Transverse colon (tissue), 4 donors: ENCODE results near the gene POLD2. TPM values are rescaled to one million over a fixed set of nuclear protein-coding genes. Genes with fewer than 3 reads are reported as not detected.

Experiments used
- DNase-seq: peaks from one replicate; pipeline ENCODE4 v3.0.0-alpha.2; 2019
- H3K27ac ChIP-seq, 4 donors: fragments of 200-600 bp; sonication (generic); 2 replicates each; pipeline ENCODE4 v1.5.1; 2016 to 2018; ENCODE audit warnings: inconsistent platforms in 4 of 4
- H3K27me3 ChIP-seq: fragments of 200-600 bp; sonication (generic); 2 replicates; pipeline ENCODE4 v1.5.1; 2017; ENCODE audit warnings: inconsistent platforms
- H3K36me3 ChIP-seq, 4 donors: fragments of 200-600 bp; sonication (generic); 2 replicates each; pipeline ENCODE4 v1.5.1; 2017 to 2019; ENCODE audit warnings: inconsistent platforms in 4 of 4
- H3K4me1 ChIP-seq, 4 donors: fragments of 200-600 bp; sonication (generic); 2 replicates each; pipeline ENCODE4 v1.5.1; 2017 to 2020; ENCODE audit warnings: inconsistent platforms in 4 of 4
- H3K4me3 ChIP-seq, 4 donors: fragments of 200-600 bp; sonication (generic); 1 replicate in 1 of 4; 2 replicates in 3 of 4; pipeline versions ENCODE4 v1.5.1 to v1.6.1; 2017 to 2019; ENCODE audit warnings: inconsistent platforms in 4 of 4
- H3K9me3 ChIP-seq, 2 donors: fragments of 200-600 bp; sonication (generic); 2 replicates each; pipeline ENCODE4 v1.5.1; 2017 to 2019; ENCODE audit warnings: inconsistent platforms in 2 of 2
- EP300 ChIP-seq: sonication (generic); formaldehyde crosslinking; IDR thresholded peaks from one replicate; pipeline ENCODE4 v1.6.1; 2017; ENCODE audit warnings: antibody characterized with exemption, low read depth
- POLR2A ChIP-seq: fragments of 450-650 bp; IDR thresholded peaks from one replicate; pipeline ENCODE4 v1.6.1; 2016; ENCODE audit warnings: antibody characterized with exemption, mild to moderate bottlenecking, moderate library complexity
- POLR2AphosphoS5 ChIP-seq, 3 donors: sonication (generic); formaldehyde crosslinking; IDR thresholded peaks; one replicate each; pipeline ENCODE4 v1.6.1; 2016; ENCODE audit warnings: antibody characterized with exemption in 3 of 3
- whole genome bisulfite sequencing, 2 donors: methylation state at CpG; one replicate each; pipeline ENCODE4 v1.1.5; 2018; ENCODE audit warnings: low coverage in 1 of 2; 5-methylcytosine and 5-hydroxymethylcytosine counted together
- in situ Hi-C, 4 donors: fragments of 200-750 bp; cut with MboI; loops; one replicate each; pipeline versions ENCODE4 v1.15.0 to v1.15.1; 2017; ENCODE audit warnings: low sequenced_read_pairs in 3 of 4, low pct_ligation_motif_present in 1 of 4, low pct_unique_long_range_greater_than_20kb in 1 of 4
- intact Hi-C: fragments of 100-400 bp; cut with DNase I; formaldehyde crosslinking; loops from one replicate; pipeline ENCODE4 v1.15.1; 2023; ENCODE audit warnings: low total_unique reads
- total RNA-seq, 4 donors: library from RNA; depleted of rRNA; stranded (reverse); fragments of >200 nt; gene quantifications; one replicate each; pipeline ENCODE4 v1.1.0, GENCODE V29; 2016
- TF ChIP-seq, protein P1 (sequence below), 5 experiments: fragments of 200-600 bp in 3 of 5; fragments of 450-650 bp in 2 of 5; sonication (generic) in 3 of 5; IDR thresholded peaks; 1 replicate in 2 of 5; 2 replicates in 3 of 5; pipeline ENCODE4 v1.5.1; 2016 to 2017; ENCODE audit warnings: antibody characterized with exemption in 5 of 5, inconsistent platforms in 3 of 5, mild to moderate bottlenecking in 2 of 5, moderate library complexity in 1 of 5

POLD2 gene
- total RNA-seq, 4 donors from 2014 or later, result 20.1 to 32.7 (median 22.7) TPM

- Histone ChIP-seq H3K9me3 (no peaks in the 10 kb centered on the region), H3K36me3 (peaks cover 0 to 22% (median 0%) of the 10 kb centered on the region in 4 donors), H3K4me3 (no peak overlapping the region), H3K27ac (no peak overlapping the region), H3K4me1 (peaks cover 0 to 22% (median 18%) of the 10 kb centered on the region in 4 donors), H3K27me3 (no peaks in the 10 kb centered on the region)
- in situ Hi-C loops (no loop called here), intact Hi-C loops (no loop called here)
- WGBS, 2 donors, result 88 to 100% methylated on average over 1 to 8 of the region's 8 CpGs
- TF ChIP-seq EP300, result no peak
- TF ChIP-seq, protein P1, sequence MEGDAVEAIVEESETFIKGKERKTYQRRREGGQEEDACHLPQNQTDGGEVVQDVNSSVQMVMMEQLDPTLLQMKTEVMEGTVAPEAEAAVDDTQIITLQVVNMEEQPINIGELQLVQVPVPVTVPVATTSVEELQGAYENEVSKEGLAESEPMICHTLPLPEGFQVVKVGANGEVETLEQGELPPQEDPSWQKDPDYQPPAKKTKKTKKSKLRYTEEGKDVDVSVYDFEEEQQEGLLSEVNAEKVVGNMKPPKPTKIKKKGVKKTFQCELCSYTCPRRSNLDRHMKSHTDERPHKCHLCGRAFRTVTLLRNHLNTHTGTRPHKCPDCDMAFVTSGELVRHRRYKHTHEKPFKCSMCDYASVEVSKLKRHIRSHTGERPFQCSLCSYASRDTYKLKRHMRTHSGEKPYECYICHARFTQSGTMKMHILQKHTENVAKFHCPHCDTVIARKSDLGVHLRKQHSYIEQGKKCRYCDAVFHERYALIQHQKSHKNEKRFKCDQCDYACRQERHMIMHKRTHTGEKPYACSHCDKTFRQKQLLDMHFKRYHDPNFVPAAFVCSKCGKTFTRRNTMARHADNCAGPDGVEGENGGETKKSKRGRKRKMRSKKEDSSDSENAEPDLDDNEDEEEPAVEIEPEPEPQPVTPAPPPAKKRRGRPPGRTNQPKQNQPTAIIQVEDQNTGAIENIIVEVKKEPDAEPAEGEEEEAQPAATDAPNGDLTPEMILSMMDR (IDR thresholded peaks at IDR 0.05), result no peak
- TF ChIP-seq POLR2A, result no peak
- no peak for TF ChIP-seq POLR2AphosphoS5 (IDR thresholded peaks at IDR 0.05)
- no peak for DNase-seq
Measured at GRCh38 chr7:44078521-44078920, 44.8 kb downstream of the POLD2 start.

DNA sequence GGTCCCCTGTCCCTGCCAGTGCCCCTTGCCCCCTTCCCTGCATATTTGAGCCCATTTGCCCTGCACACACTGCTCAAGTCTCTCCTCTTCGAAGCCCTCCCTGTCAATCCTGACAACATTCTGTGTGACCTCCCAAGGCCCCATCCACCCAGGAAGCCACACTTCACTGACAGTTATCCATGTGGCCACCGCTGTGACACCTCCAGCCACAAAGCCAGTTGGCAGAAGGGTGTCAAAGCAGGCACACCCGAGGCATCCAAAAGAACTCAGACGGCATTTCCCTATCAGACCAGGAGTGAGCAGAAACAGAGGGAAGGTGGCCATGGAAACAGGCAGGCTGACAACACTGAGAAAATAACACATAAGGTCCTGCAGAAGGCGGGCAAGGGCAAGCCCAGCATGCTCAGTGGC lies 45.7 kb downstream of the POLD2 start:
- 86 to 100% methylated on average over 1 to 5 of the region's 5 CpGs for WGBS, 2 donors
- no peaks in the 10 kb centered on the region for H3K9me3 ChIP-seq
- H3K4me1 ChIP-seq, result peaks cover 6 to 30% (median 27%) of the 10 kb centered on the region in 4 donors
- H3K27me3 ChIP-seq, result no peaks in the 10 kb centered on the region
- DNase-seq, result no peak
- TF ChIP-seq POLR2AphosphoS5 (IDR thresholded peaks at IDR 0.05), result no peak
- TF ChIP-seq POLR2A, result no peak
- TF ChIP-seq, protein P1 (IDR thresholded peaks at IDR 0.05), result no peak
- no peak for TF ChIP-seq EP300
- no peak overlapping the region for H3K27ac ChIP-seq
- H3K36me3 ChIP-seq, result peaks cover 0 to 22% (median 0%) of the 10 kb centered on the region in 4 donors
- no peak overlapping the region for H3K4me3 ChIP-seq
- in situ Hi-C loops (no loop called here), intact Hi-C loops (no loop called here)

- H3K4me3 ChIP-seq, result no peak overlapping the region
Measured at GRCh38 chr7:44077061-44077460, 46.3 kb downstream of the POLD2 start.

DNA sequence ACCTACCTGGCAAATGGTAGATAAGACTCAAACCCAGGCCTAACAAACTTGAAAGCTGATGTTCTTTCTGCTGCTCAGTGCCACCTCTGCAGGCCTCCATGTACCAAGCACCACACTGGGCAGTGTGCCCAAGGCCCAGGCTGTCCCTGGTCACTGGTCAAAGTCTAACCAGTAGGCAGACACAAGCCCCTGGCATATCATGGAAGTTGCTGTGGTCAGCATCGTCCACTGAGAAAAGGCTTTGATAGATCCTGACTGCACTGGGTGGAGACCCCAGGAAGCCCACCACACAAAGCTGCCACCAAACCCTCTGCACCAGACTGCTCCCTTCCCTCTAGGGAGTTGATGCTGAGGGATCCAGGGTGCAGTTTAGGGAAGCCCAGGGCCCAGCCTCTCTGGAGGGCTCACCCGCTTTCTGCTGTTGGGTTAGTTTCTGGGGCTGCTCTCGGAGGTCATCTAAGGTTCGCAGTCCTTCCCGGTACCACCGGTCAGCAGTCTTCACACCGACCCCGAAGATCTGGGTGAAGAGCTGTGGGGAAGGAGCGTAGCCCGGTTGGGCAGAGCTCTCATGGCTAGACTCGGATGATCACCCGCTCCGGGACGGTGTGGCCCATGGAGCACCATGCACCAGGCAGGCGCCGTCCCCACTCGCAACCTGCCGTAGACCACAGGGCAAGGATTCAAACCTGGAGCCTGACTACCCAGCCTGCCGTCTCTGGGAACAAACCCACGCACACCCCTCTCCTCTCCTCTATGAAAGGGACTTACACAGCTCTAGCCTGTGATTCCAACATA lies 47.0 kb downstream of the POLD2 start:
- WGBS, 2 donors, result 80 to 93% methylated on average over 1 to 20 of the region's 20 CpGs
- H3K4me3 ChIP-seq, result no peak overlapping the region
- intact Hi-C loops (no loop called here), in situ Hi-C loops (no loop called here)
- H3K27ac ChIP-seq, result no peak overlapping the region
- no peaks in the 10 kb centered on the region for H3K27me3 ChIP-seq
- TF ChIP-seq, protein P1 (IDR thresholded peaks at IDR 0.05), result no peak
- no peaks in the 10 kb centered on the region for H3K9me3 ChIP-seq
- peaks cover 14 to 39% (median 37%) of the 10 kb centered on the region in 4 donors for H3K4me1 ChIP-seq
- H3K36me3 ChIP-seq, result peaks cover 0 to 22% (median 0%) of the 10 kb centered on the region in 4 donors
- DNase-seq, result no peak

More at GRCh38 chr7:44077061-44077460, 46.3 kb downstream of the POLD2 start:
- DNase-seq, result no peak
- WGBS, 2 donors, result 71 to 94% methylated on average over 3 to 9 of the region's 9 CpGs
- Histone ChIP-seq H3K9me3 (no peaks in the 10 kb centered on the region), H3K27me3 (no peaks in the 10 kb centered on the region), H3K36me3 (peaks cover 0 to 22% (median 0%) of the 10 kb centered on the region in 4 donors), H3K27ac (no peak overlapping the region), H3K4me1 (peaks cover 12 to 37% (median 33%) of the 10 kb centered on the region in 4 donors)
- in situ Hi-C loops (no loop called here), intact Hi-C loops (no loop called here)
- TF ChIP-seq, protein P1 (IDR thresholded peaks at IDR 0.05), result no peak
- TF ChIP-seq EP300, result no peak
- TF ChIP-seq POLR2AphosphoS5 (IDR thresholded peaks at IDR 0.05), result no peak
- TF ChIP-seq POLR2A, result no peak
